MM.1S (cell line): ENCODE results near the gene SRGAP3.

Experiments used
- DNase-seq: peaks from one replicate; pipeline ENCODE4 v3.0.0-alpha.2; 2015
- H2AFZ ChIP-seq: fragments of 300-600 bp; sonication (generic); 2 replicates; pipeline ENCODE4 v1.6.0; 2016; ENCODE audit warnings: antibody characterized with exemption, low read length
- H3F3A ChIP-seq: fragments of 300-600 bp; sonication (generic); 2 replicates; pipeline ENCODE4 v1.6.1; 2016; ENCODE audit warnings: mild to moderate bottlenecking, antibody characterized with exemption, low read length, moderate library complexity, mixed read lengths; ENCODE audit not compliant: insufficient read depth
- H3K27ac ChIP-seq: fragments of 300-600 bp; sonication (generic); 2 replicates; pipeline ENCODE4 v1.5.1; 2016; ENCODE audit warnings: mild to moderate bottlenecking, low read length
- H3K27me3 ChIP-seq: fragments of 300-600 bp; sonication (generic); replicated peaks from 2 replicates; pipeline ENCODE4 v1.6.0; 2016; ENCODE audit warnings: low read length; ENCODE audit not compliant: insufficient read depth
- H3K36me3 ChIP-seq: fragments of 300-600 bp; sonication (generic); replicated peaks from 2 replicates; pipeline ENCODE4 v1.6.1; 2016; ENCODE audit warnings: mild to moderate bottlenecking, low read length, mixed read lengths; ENCODE audit not compliant: insufficient read depth
- H3K4me1 ChIP-seq: fragments of 300-600 bp; sonication (generic); 2 replicates; pipeline ENCODE4 v1.6.1; 2016; ENCODE audit warnings: low read length, mixed read lengths
- H3K4me2 ChIP-seq: fragments of 300-600 bp; sonication (generic); 2 replicates; pipeline ENCODE4 v1.6.0; 2016; ENCODE audit warnings: low read depth, low read length
- H3K4me3 ChIP-seq: fragments of 300-600 bp; sonication (generic); 2 replicates; pipeline ENCODE4 v1.5.1; 2016; ENCODE audit warnings: low read length, mixed read lengths
- H3K79me2 ChIP-seq: fragments of 300-600 bp; sonication (generic); 2 replicates; pipeline ENCODE4 v1.6.1; 2016; ENCODE audit warnings: mixed run types, low read length, mixed read lengths
- H3K9ac ChIP-seq: fragments of 300-600 bp; sonication (generic); 2 replicates; pipeline ENCODE4 v1.6.1; 2016; ENCODE audit warnings: low read length, mixed read lengths
- H3K9me2 ChIP-seq: fragments of 300-600 bp; sonication (generic); replicated peaks from 2 replicates; pipeline ENCODE4 v1.6.1; 2016; ENCODE audit warnings: mild to moderate bottlenecking, low read length, mixed read lengths; ENCODE audit not compliant: insufficient read depth
- H3K9me3 ChIP-seq: fragments of 300-600 bp; sonication (generic); replicated peaks from 2 replicates; pipeline ENCODE4 v1.6.1; 2016; ENCODE audit warnings: mild to moderate bottlenecking, low read length, mixed read lengths; ENCODE audit not compliant: insufficient read depth
- H4K20me1 ChIP-seq: fragments of 300-600 bp; sonication (generic); 2 replicates; pipeline ENCODE4 v1.6.1; 2016; ENCODE audit warnings: mild to moderate bottlenecking, low read length, moderate library complexity, mixed read lengths; ENCODE audit not compliant: insufficient read depth
- EZH2 ChIP-seq: fragments of 300-600 bp; sonication (generic); optimal IDR thresholded peaks from 2 replicates; pipeline ENCODE3; 2017; ENCODE audit warnings: low read depth, mild to moderate bottlenecking, antibody characterized with exemption, low read length, mixed read lengths
- EZH2phosphoT487 ChIP-seq: fragments of 300-600 bp; sonication (generic); IDR thresholded peaks from 2 replicates; pipeline ENCODE4 v1.6.1; 2018; ENCODE audit warnings: antibody characterized with exemption, low read length
- TF ChIP-seq, protein P1 (sequence below): fragments of 300-600 bp; sonication (generic); IDR thresholded peaks from 2 replicates; pipeline ENCODE4 v1.5.1; 2016; ENCODE audit warnings: antibody characterized with exemption, low read length, mixed read lengths

SRGAP3 gene

GRCh38 chr3:9113040-9113439 is 136.4 kb downstream of the SRGAP3 start:
- no peak for DNase-seq
- no peak for TF ChIP-seq EZH2
- no peak for TF ChIP-seq EZH2phosphoT487
- TF ChIP-seq, protein P1, sequence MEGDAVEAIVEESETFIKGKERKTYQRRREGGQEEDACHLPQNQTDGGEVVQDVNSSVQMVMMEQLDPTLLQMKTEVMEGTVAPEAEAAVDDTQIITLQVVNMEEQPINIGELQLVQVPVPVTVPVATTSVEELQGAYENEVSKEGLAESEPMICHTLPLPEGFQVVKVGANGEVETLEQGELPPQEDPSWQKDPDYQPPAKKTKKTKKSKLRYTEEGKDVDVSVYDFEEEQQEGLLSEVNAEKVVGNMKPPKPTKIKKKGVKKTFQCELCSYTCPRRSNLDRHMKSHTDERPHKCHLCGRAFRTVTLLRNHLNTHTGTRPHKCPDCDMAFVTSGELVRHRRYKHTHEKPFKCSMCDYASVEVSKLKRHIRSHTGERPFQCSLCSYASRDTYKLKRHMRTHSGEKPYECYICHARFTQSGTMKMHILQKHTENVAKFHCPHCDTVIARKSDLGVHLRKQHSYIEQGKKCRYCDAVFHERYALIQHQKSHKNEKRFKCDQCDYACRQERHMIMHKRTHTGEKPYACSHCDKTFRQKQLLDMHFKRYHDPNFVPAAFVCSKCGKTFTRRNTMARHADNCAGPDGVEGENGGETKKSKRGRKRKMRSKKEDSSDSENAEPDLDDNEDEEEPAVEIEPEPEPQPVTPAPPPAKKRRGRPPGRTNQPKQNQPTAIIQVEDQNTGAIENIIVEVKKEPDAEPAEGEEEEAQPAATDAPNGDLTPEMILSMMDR = no peak
- no peak overlapping the region for H3K27ac ChIP-seq

DNA sequence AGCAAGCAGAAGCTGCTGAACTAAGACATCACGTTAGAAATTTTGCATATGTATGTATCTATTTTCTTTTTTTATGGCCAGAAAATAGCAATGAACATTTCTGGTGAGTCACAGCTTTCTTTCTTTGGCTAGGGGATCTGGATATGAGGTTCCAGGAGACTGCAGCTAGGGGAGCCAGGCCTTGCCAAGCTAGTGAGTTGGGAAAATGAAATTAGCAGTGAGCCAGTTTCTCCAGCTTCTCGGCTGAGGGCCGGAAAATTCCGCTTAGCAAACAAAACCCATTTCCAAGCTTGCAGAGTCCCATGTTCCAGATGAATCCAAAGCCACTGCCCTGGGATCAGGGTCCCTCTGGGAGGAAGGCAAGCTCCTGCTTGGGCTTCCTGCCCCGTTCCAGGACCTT is 137.6 kb downstream of the SRGAP3 start:
- H3K9me3 ChIP-seq = no peaks in the 10 kb centered on the region
- no peaks in the 10 kb centered on the region for H3K27me3 ChIP-seq
- H3K79me2 ChIP-seq = no peaks in the 10 kb centered on the region
- no peaks in the 10 kb centered on the region for H4K20me1 ChIP-seq
- no peak overlapping the region for H3K9ac ChIP-seq
- H3K4me2 ChIP-seq = no peak overlapping the region
- H3K27ac ChIP-seq = no peak overlapping the region
- TF ChIP-seq EZH2 = no peak
- TF ChIP-seq EZH2phosphoT487 = no peak
- TF ChIP-seq, protein P1 = no peak
- no peak overlapping the region for H3K4me3 ChIP-seq
- H3K4me1 ChIP-seq = no peaks in the 10 kb centered on the region
- H2AFZ ChIP-seq = no peak overlapping the region
- H3K9me2 ChIP-seq = no peaks in the 10 kb centered on the region
- H3F3A ChIP-seq = no peaks in the 10 kb centered on the region
- DNase-seq = no peak
- H3K36me3 ChIP-seq = no peaks in the 10 kb centered on the region

More at GRCh38 chr3:9113040-9113439, 136.4 kb downstream of the SRGAP3 start:
- Histone ChIP-seq H3K4me2 (no peak overlapping the region), H3K9me3 (no peaks in the 10 kb centered on the region), H3K36me3 (no peaks in the 10 kb centered on the region), H4K20me1 (no peaks in the 10 kb centered on the region), H3K4me3 (no peak overlapping the region), H3F3A (no peaks in the 10 kb centered on the region), H2AFZ (no peak overlapping the region), H3K4me1 (no peaks in the 10 kb centered on the region), H3K27me3 (no peaks in the 10 kb centered on the region), H3K79me2 (no peaks in the 10 kb centered on the region), H3K9ac (no peak overlapping the region), H3K9me2 (no peaks in the 10 kb centered on the region)

DNA sequence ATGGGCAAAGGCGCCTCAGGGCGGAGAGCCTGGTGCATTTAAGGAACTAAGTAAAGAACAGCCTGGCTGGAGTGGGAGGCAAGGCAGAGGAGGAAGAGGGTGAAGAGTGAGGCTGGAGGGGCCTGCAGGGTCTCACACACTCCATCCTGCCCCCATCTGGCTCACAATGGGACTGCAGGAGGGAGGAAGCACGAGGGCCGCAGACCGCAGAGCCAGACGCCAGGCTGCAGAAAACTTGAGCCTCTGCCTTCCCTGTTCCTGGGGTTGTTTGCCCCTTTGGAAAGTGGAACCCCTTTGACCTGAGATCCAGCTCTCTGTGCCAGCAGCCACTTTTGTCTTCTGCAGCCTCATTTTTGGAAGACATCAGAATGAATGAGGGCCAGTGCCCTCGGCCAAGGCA is 138.0 kb downstream of the SRGAP3 start:
- Histone ChIP-seq H3K27me3 (no peaks in the 10 kb centered on the region), H2AFZ (no peak overlapping the region), H3K27ac (no peak overlapping the region), H3K36me3 (no peaks in the 10 kb centered on the region), H3F3A (no peaks in the 10 kb centered on the region), H3K4me3 (no peak overlapping the region), H4K20me1 (no peaks in the 10 kb centered on the region), H3K9ac (no peak overlapping the region), H3K9me2 (no peaks in the 10 kb centered on the region), H3K4me2 (no peak overlapping the region), H3K4me1 (no peaks in the 10 kb centered on the region), H3K9me3 (no peaks in the 10 kb centered on the region), H3K79me2 (no peaks in the 10 kb centered on the region)
- TF ChIP-seq, protein P1 = no peak
- no peak for DNase-seq
